ENCODE data around the gene RNF144A.

- TF ChIP-seq CTCF (conservative IDR thresholded peaks at IDR 0.05 in 1 of 2, IDR thresholded peaks at IDR 0.05 in 1 of 2; ENCODE audit: low read depth in 1 of 2, low read length in 2 of 2) = no peak
- TF ChIP-seq EZH2 (IDR thresholded peaks at IDR 0.05; ENCODE audit: low read length, missing control alignments) = no peak
Observed at GRCh38 chr2:6967301-6967700, 50.1 kb downstream of the RNF144A start.
